Measurements from ENCODE around the gene VAV1. TPM values are rescaled to one million over a fixed set of nuclear protein-coding genes. Genes with fewer than 3 reads are reported as not detected.
A peak's percentile ranks its signal among the peaks of the same experiment; 100 is the strongest.

Gene VAV1
- total RNA-seq, 3 donors from 2014 or later: 6.6 to 10.2 (median 8.5) TPM

- Histone ChIP-seq H3K4me1 (peaks cover 12 to 32% of the 10 kb centered on the region in 2 donors), H3K36me3 (no peaks in the 10 kb centered on the region)
- DNase-seq (ENCODE audit: low spot score in 2 of 2): no peak
Observed at GRCh38 chr19:6739883-6740588, 32.5 kb upstream of the VAV1 start.

GRCh38 chr19:6740589-6741343 is 31.7 kb upstream of the VAV1 start:
- peak overlapping the region; percentile 96 to 99 for H3K27ac ChIP-seq
- TF ChIP-seq POLR2AphosphoS5 (IDR thresholded peaks at IDR 0.05) (peak in 2 of 3 donors; percentile 38 to 45), POLR2A (IDR thresholded peaks at IDR 0.05) (peak; percentile 17), CTCF (IDR thresholded peaks at IDR 0.05) (no peak)
- H3K4me1 ChIP-seq: peaks cover 16 to 35% of the 10 kb centered on the region in 2 donors
- H3K9me3 ChIP-seq: no peaks in the 10 kb centered on the region
- peak overlapping the region; percentile 69 to 92 (median 80) for H3K4me3 ChIP-seq
- no peaks in the 10 kb centered on the region for H3K36me3 ChIP-seq
- intact Hi-C loops (cut with DNase I; ENCODE audit: low total_unique reads): loop anchor here (10.0 kb wide), 1 partner anchor 1046 kb away; the partner anchor contains the start of gene RPL36
- no peaks in the 10 kb centered on the region for H3K27me3 ChIP-seq
- DNase-seq (ENCODE audit: low spot score in 2 of 2): no peak

More at GRCh38 chr19:6739883-6740588, 32.5 kb upstream of the VAV1 start:
- Histone ChIP-seq H3K27ac (peak overlapping the region; percentile 96 to 99), H3K9me3 (no peaks in the 10 kb centered on the region), H3K27me3 (no peaks in the 10 kb centered on the region), H3K4me3 (peak overlapping the region; percentile 69 to 92 (median 80))
- intact Hi-C loops (cut with DNase I; ENCODE audit: low total_unique reads): loop anchor here (10.0 kb wide), 1 partner anchor 1045 kb away; the partner anchor contains the start of gene RPL36
- no peak for TF ChIP-seq CTCF (IDR thresholded peaks at IDR 0.05)
- TF ChIP-seq POLR2A (IDR thresholded peaks at IDR 0.05): no peak
- TF ChIP-seq POLR2AphosphoS5 (IDR thresholded peaks at IDR 0.05): no peak

DNA sequence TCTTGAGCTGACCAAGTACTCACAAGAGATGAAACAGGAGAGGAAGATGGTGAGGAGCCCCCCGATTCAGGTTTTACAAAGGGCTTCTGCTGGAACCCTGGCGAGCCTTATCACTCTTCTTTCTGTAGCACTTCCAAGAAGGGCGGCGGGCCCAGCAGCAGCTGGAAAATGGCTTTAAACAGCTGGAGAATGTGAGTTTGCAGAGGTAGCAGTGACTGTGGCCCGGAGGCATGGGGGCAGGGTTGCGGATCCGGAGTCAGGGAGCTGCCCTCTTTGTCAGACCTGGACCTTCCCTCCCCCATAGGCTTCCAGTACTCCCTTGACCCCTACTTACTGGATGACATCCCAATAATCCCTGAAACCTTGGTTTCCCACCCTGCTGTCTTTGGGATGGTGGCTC is 29.4 kb upstream of the VAV1 start:
- Histone ChIP-seq H3K4me1 (peaks cover 13 to 28% of the 10 kb centered on the region in 2 donors), H3K36me3 (no peaks in the 10 kb centered on the region), H3K27me3 (no peaks in the 10 kb centered on the region), H3K4me3 (no peak overlapping the region), H3K9me3 (no peaks in the 10 kb centered on the region), H3K27ac (peak overlapping the region; percentile 70 to 83)
- no peak for DNase-seq (ENCODE audit: low spot score in 2 of 2)
- intact Hi-C loops (cut with DNase I; ENCODE audit: low total_unique reads): loop anchor here (10.0 kb wide), 1 partner anchor 1048 kb away; the partner anchor contains the start of gene RPL36
- TF ChIP-seq POLR2A (IDR thresholded peaks at IDR 0.05): no peak
- no peak for TF ChIP-seq POLR2AphosphoS5 (IDR thresholded peaks at IDR 0.05)
- TF ChIP-seq CTCF (IDR thresholded peaks at IDR 0.05): no peak

GRCh38 chr19:6743714-6744380 is 28.7 kb upstream of the VAV1 start:
- Histone ChIP-seq H3K27me3 (no peaks in the 10 kb centered on the region), H3K4me1 (peaks cover 10 to 21% of the 10 kb centered on the region in 2 donors), H3K27ac (peak overlapping the region; percentile 70 to 83), H3K36me3 (no peaks in the 10 kb centered on the region), H3K4me3 (peak overlapping the region in 2 of 3 donors; percentile 17 to 53), H3K9me3 (no peaks in the 10 kb centered on the region)
- TF ChIP-seq POLR2A (IDR thresholded peaks at IDR 0.05): no peak
- no peak for TF ChIP-seq CTCF (IDR thresholded peaks at IDR 0.05)
- no peak for TF ChIP-seq POLR2AphosphoS5 (IDR thresholded peaks at IDR 0.05)
- intact Hi-C loops (cut with DNase I; ENCODE audit: low total_unique reads): loop anchor here (10.0 kb wide), 1 partner anchor 1049 kb away; the partner anchor contains the start of gene RPL36
- DNase-seq (ENCODE audit: low spot score in 2 of 2): no peak
